Coronary artery (tissue), 2 donors: ENCODE measurements around the gene TNNT1.
A peak's percentile ranks its signal among the peaks of the same experiment; 100 is the strongest.

ENCODE experiments used
- DNase-seq: peaks from one replicate; pipeline ENCODE4 v3.0.0-alpha.2; 2017; ENCODE audit warnings: low spot score
- H3K27ac ChIP-seq, 2 donors: fragments of 200-600 bp; sonication (generic); one replicate each; pipeline ENCODE4 v1.5.1; 2016 to 2019
- H3K4me3 ChIP-seq: fragments of 200-600 bp; sonication (generic); 2 replicates; pipeline ENCODE4 v1.5.1; 2016; ENCODE audit warnings: mild to moderate bottlenecking, moderate library complexity
- CTCF ChIP-seq: fragments of 200-600 bp; sonication (generic); IDR thresholded peaks from one replicate; pipeline ENCODE4 v1.5.1; 2019; ENCODE audit warnings: antibody characterized with exemption

Gene TNNT1

GRCh38 chr19:55166530-55167268 lies 17.7 kb upstream of the TNNT1 start, which contains the start of gene DNAAF3:
TSS of gene DNAAF3 (minus strand) at chr19:55166613. CDS start at chr19:55166413, 200 bp downstream.
- peak within 1 kb of the TSS; percentile 69 for H3K4me3 ChIP-seq
- no peak for TF ChIP-seq CTCF
- peak; percentile 87 for DNase-seq
- peak within 1 kb of the TSS in 1 of 2 donors; percentile 13 for H3K27ac ChIP-seq

- no peak for TF ChIP-seq CTCF
- H3K27ac ChIP-seq, result peak overlapping the region in 1 of 2 donors; percentile 13
- no peak for DNase-seq
- peak overlapping the region; percentile 69 for H3K4me3 ChIP-seq
These were observed 17.0 kb upstream of the TNNT1 start for GRCh38 chr19:55165952-55166529.

GRCh38 chr19:55161571-55162322 lies 12.7 kb upstream of the TNNT1 start:
- TF ChIP-seq CTCF, result no peak
- Histone ChIP-seq H3K4me3 (no peak overlapping the region), H3K27ac (no peak overlapping the region)
- DNase-seq, result no peak

- H3K4me3 ChIP-seq, result peak overlapping the region; percentile 44
- no peak for TF ChIP-seq CTCF
- H3K27ac ChIP-seq, result no peak overlapping the region
- DNase-seq, result no peak
These were observed 12.0 kb upstream of the TNNT1 start for GRCh38 chr19:55160986-55161365.

DNA sequence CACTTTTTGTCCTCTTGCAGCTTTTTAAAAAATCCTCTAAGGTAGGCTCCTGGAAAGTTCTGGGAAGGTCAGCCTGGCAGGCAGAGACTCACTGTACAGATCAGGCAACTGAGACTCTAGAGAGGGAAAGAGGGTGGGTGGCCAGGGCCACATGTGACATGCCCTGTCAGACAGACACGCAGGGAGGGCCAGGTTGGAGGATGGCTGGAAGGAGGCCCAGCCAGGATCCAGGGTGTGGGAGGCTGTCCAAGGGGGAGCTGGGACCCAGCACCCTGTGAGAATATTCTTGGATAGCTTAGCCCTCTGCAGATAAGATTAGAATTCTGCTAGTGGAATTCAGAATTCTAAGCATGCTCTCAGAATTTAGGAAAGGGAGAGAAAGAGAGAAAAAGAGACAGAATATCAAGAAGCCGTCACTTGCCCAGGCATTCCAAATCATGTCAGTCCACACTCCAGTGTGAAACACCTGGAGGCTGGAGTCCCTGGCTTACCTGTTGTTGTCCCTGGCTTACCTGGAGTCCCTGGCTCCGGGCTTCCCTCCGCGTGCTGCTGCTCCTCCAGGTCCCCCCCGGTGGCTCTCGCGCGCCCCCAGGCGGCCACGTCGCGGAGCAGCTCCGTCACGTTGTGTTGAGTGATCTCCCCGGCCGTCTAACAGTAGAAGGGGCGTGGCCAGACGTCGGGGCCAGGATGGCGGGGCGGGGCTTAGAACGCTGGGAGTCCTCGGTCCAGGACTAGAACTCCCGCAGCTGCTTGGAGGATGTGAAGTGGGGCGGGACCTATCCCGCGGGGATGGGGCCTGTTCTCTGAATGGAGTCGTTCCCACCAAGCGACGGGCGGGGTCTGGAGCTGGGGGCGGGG lies 11.4 kb upstream of the TNNT1 start:
- no peak overlapping the region for H3K27ac ChIP-seq
- peak overlapping the region; percentile 44 for H3K4me3 ChIP-seq

More for the DNA sequence above, 11.4 kb upstream of the TNNT1 start:
- TF ChIP-seq CTCF, result peak; percentile 39
- DNase-seq, result no peak
